Uterus (tissue), 4 donors: Measurements from ENCODE around the gene SNCB. TPM values are rescaled to one million over a fixed set of nuclear protein-coding genes. Genes with fewer than 3 reads are reported as not detected.

Source experiments
- DNase-seq, 2 donors: peaks; one replicate each; pipeline ENCODE4 v3.0.0-alpha.2; 2019 to 2020
- H3K27ac ChIP-seq, 2 donors: fragments of 200-600 bp; sonication (generic); 1 replicate in 1 of 2; 2 replicates in 1 of 2; pipeline ENCODE4 v1.5.1; 2016 to 2018
- H3K27me3 ChIP-seq, 2 donors: fragments of 200-600 bp; sonication (generic); one replicate each; pipeline ENCODE4 v1.5.1; 2018 to 2019; ENCODE audit warnings: control low read depth in 1 of 2
- H3K36me3 ChIP-seq, 2 donors: fragments of 200-600 bp; sonication (generic); one replicate each; pipeline ENCODE4 v1.5.1; 2019; ENCODE audit warnings: control low read depth in 1 of 2
- H3K4me1 ChIP-seq, 2 donors: fragments of 200-600 bp; sonication (generic); one replicate each; pipeline ENCODE4 v1.5.1; 2018 to 2019; ENCODE audit warnings: control low read depth in 1 of 2
- H3K4me3 ChIP-seq, 2 donors: fragments of 200-600 bp; sonication (generic); 1 replicate in 1 of 2; 2 replicates in 1 of 2; pipeline ENCODE4 v1.5.1; 2018 to 2019; ENCODE audit warnings: mild to moderate bottlenecking in 1 of 2
- H3K9me3 ChIP-seq, 2 donors: fragments of 200-600 bp; sonication (generic); one replicate each; pipeline ENCODE4 v1.5.1; 2019; ENCODE audit warnings: control low read depth in 1 of 2
- CTCF ChIP-seq, 4 experiments: fragments of 200-600 bp in 2 of 4; fragments of 450-650 bp in 2 of 4; sonication (generic) in 2 of 4; IDR thresholded peaks; one replicate each; pipeline ENCODE4 v1.5.1; 2016 to 2019; ENCODE audit warnings: antibody characterized with exemption in 4 of 4, mild to moderate bottlenecking in 2 of 4, moderate library complexity in 1 of 4
- POLR2A ChIP-seq, 2 donors: fragments of 450-650 bp; IDR thresholded peaks; one replicate each; pipeline ENCODE4 v1.6.1; 2016; ENCODE audit warnings: antibody characterized with exemption in 2 of 2, mild to moderate bottlenecking in 1 of 2, moderate library complexity in 1 of 2
- intact Hi-C: fragments of 100-400 bp; cut with DNase I; formaldehyde crosslinking; loops from one replicate; pipeline ENCODE4 v1.15.1; 2023; ENCODE audit warnings: low total_unique reads
- total RNA-seq, 4 donors: library from RNA; depleted of rRNA in 3 of 4; stranded (reverse); fragments of >200 nt in 3 of 4; gene quantifications; one replicate each; pipeline versions ENCODE4 v1.1.0 to v1.2.4, GENCODE V29; 2014 to 2023
- donor health status: DM: yes; HTN: yes; CAD: no.

SNCB gene
- total RNA-seq, 4 donors from 2014 or later, result not detected

GRCh38 chr5:176587398-176587797 lies 42.9 kb downstream of the SNCB start:
- intact Hi-C loops, result no loop called here
- no peaks in the 10 kb centered on the region for H3K4me1 ChIP-seq
- no peak overlapping the region for H3K4me3 ChIP-seq
- H3K27ac ChIP-seq, result no peak overlapping the region
- H3K9me3 ChIP-seq, result peaks cover 0 to 5% of the 10 kb centered on the region in 2 donors
- TF ChIP-seq POLR2A (IDR thresholded peaks at IDR 0.05), result no peak
- no peak for TF ChIP-seq CTCF (IDR thresholded peaks at IDR 0.05)
- no peak for DNase-seq
- no peaks in the 10 kb centered on the region for H3K36me3 ChIP-seq
- no peaks in the 10 kb centered on the region for H3K27me3 ChIP-seq

- Histone ChIP-seq H3K9me3 (peaks cover 0 to 5% of the 10 kb centered on the region in 2 donors), H3K27ac (no peak overlapping the region), H3K36me3 (no peaks in the 10 kb centered on the region), H3K4me3 (no peak overlapping the region), H3K27me3 (no peaks in the 10 kb centered on the region), H3K4me1 (no peaks in the 10 kb centered on the region)
- no peak for TF ChIP-seq POLR2A (IDR thresholded peaks at IDR 0.05)
- no peak for TF ChIP-seq CTCF (IDR thresholded peaks at IDR 0.05)
- intact Hi-C loops, result no loop called here
- DNase-seq, result no peak
These were observed 47.3 kb downstream of the SNCB start for GRCh38 chr5:176583076-176583475.

GRCh38 chr5:176581361-176581760 lies 49.0 kb downstream of the SNCB start:
- DNase-seq, result no peak
- Histone ChIP-seq H3K36me3 (no peaks in the 10 kb centered on the region), H3K27me3 (no peaks in the 10 kb centered on the region), H3K4me3 (no peak overlapping the region), H3K4me1 (no peaks in the 10 kb centered on the region), H3K27ac (no peak overlapping the region), H3K9me3 (peaks cover 0 to 5% of the 10 kb centered on the region in 2 donors)
- intact Hi-C loops, result no loop called here
- no peak for TF ChIP-seq POLR2A (IDR thresholded peaks at IDR 0.05)
- TF ChIP-seq CTCF (IDR thresholded peaks at IDR 0.05), result no peak

- Histone ChIP-seq H3K4me3 (no peak overlapping the region), H3K9me3 (no peaks in the 10 kb centered on the region), H3K36me3 (no peaks in the 10 kb centered on the region), H3K4me1 (no peaks in the 10 kb centered on the region), H3K27me3 (no peaks in the 10 kb centered on the region), H3K27ac (no peak overlapping the region)
- intact Hi-C loops, result no loop called here
- DNase-seq, result no peak
- no peak for TF ChIP-seq POLR2A (IDR thresholded peaks at IDR 0.05)
- no peak for TF ChIP-seq CTCF (IDR thresholded peaks at IDR 0.05)
These were observed 51.0 kb downstream of the SNCB start for GRCh38 chr5:176579323-176579722.

- intact Hi-C loops, result no loop called here
- no peaks in the 10 kb centered on the region for H3K4me1 ChIP-seq
- H3K4me3 ChIP-seq, result no peak overlapping the region
- no peaks in the 10 kb centered on the region for H3K9me3 ChIP-seq
- no peak overlapping the region for H3K27ac ChIP-seq
- DNase-seq, result peak; percentile 31 to 40
- no peaks in the 10 kb centered on the region for H3K36me3 ChIP-seq
- H3K27me3 ChIP-seq, result no peaks in the 10 kb centered on the region
- TF ChIP-seq POLR2A (IDR thresholded peaks at IDR 0.05), result no peak
- TF ChIP-seq CTCF (IDR thresholded peaks at IDR 0.05), result peak in 1 of 4 experiments; percentile 22
These were observed 51.9 kb downstream of the SNCB start for GRCh38 chr5:176578391-176578808.
